Thyroid gland (tissue), 4 donors: ENCODE results near the gene GPRIN3.

Experiments
- POLR2A ChIP-seq, 2 donors: fragments of 450-650 bp; IDR thresholded peaks; one replicate each; pipeline ENCODE4 v1.6.1; 2017; ENCODE audit warnings: antibody characterized with exemption in 2 of 2, mild to moderate bottlenecking in 2 of 2, moderate library complexity in 1 of 2
- TF ChIP-seq, protein P1 (sequence below), 6 experiments: fragments of 200-600 bp in 3 of 6; fragments of 450-650 bp in 3 of 6; sonication (generic) in 3 of 6; IDR thresholded peaks; one replicate each; pipeline ENCODE4 v1.5.1; 2016 to 2019; ENCODE audit warnings: antibody characterized with exemption in 6 of 6, mild to moderate bottlenecking in 2 of 6, inconsistent platforms in 1 of 6, moderate library complexity in 1 of 6

DNA sequence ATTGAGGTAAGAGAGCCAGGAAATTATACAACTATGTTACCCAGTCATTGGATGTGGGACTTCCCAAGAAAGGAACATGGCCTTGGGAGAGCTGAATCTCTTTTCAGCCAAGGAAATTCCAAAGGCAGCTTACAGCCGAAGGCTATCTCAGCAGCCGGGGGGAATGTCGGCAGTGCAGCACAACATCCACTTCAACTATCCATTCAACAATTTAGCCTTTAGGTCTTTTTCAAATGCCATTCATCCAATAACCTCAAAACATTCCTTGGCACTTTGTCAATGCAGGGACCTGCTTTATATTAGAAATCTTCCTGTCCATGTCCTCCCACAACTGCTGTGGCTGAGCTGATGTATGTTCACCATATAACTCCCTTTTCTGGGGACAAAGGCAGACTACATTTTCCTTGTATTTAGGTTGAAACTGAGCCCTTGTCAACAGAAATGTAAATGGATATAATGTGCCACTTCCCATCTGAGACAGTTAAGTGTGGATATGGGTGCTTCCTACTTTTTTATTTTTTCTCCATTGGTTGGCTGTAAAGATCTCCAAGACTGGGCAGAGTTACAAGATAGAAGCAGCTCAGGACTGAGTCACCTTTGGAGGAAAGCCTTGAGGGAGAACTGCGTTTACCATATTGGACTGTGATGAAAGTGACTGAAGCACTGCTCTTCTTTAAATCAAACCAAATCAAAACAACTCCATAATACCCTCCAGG is 94.8 kb downstream of the GPRIN3 start:
- TF ChIP-seq POLR2A (IDR thresholded peaks at IDR 0.05) = no peak
- TF ChIP-seq, protein P1, sequence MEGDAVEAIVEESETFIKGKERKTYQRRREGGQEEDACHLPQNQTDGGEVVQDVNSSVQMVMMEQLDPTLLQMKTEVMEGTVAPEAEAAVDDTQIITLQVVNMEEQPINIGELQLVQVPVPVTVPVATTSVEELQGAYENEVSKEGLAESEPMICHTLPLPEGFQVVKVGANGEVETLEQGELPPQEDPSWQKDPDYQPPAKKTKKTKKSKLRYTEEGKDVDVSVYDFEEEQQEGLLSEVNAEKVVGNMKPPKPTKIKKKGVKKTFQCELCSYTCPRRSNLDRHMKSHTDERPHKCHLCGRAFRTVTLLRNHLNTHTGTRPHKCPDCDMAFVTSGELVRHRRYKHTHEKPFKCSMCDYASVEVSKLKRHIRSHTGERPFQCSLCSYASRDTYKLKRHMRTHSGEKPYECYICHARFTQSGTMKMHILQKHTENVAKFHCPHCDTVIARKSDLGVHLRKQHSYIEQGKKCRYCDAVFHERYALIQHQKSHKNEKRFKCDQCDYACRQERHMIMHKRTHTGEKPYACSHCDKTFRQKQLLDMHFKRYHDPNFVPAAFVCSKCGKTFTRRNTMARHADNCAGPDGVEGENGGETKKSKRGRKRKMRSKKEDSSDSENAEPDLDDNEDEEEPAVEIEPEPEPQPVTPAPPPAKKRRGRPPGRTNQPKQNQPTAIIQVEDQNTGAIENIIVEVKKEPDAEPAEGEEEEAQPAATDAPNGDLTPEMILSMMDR (IDR thresholded peaks at IDR 0.05) = no peak
